ENCODE results near the gene PKNOX1.
"Not testable (repeated sequence)": the region's sequence is repeated elsewhere in the genome, so short reads cannot be mapped to it uniquely, and the experiment has no call there.

PKNOX1 gene

DNA sequence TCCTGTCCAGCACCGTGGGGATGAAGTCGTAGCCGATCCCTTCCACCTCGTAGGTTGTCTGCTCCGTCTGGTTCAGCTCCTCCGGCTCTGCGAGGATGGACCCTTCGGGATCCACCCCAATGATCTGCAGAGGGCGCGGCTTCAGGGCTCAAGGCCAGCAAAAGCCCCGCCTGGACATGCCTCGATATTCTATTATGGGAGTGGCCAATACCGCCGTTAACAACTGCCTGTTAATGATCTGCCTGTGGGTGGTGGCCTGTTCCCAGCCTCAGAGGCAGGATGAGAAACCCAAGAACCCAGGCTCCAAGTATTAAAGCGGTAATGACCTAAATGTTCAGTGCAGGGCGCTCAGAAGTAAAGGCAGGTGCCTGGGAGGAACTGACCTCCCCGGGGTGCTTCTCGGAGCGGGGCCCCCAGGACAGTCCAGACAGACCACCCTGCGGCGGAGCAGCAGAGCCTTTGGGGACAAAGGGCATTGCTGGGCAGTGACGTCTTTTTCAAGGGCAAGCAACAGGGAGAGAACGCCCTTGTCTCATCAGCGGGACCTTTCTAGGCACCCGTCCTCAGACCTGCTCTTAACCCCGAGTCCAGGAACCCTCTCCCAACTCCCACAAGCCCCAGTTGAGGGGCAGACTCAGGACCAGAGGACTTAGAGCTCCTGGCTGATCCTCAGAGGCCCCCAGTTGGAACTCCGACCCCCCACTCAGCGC is 88.7 kb downstream of the PKNOX1 start:
- not testable (repeated sequence) for DNase-seq

DNA sequence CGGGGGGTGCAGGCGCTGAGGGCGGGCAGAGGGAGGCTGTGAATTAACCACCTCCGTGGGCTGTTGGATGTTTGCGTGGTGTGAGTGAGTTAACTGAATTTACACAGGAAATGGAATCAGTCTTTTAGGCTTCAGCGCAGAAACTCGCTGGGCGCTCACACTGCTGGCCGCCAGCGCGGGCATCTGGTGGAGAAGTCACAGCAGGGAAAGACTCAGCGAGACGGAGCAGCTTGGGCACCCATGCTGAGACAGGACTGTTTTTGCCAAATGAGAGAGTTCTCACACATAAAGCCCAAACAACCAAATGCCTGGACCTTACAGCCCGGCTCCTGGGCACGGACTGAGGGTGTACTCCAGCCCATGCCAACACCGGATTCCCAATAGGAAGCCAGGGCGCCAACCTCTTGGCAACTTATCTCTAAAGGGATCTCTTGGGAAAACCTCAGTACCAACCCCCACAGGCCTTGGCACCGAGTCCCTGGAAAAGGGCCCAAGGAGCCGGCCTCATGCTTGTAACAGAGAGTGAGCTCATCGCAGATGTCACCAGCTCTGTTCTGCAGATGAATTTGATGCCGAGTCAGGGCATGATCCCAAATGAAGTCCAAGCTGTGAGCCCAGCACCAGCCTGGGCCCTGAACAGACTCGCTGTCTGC is 90.0 kb downstream of the PKNOX1 start:
- DNase-seq, result not testable (repeated sequence)

- DNase-seq, result not testable (repeated sequence)
Measured at GRCh38 chr21:43065991-43066390, 91.6 kb downstream of the PKNOX1 start.

DNA sequence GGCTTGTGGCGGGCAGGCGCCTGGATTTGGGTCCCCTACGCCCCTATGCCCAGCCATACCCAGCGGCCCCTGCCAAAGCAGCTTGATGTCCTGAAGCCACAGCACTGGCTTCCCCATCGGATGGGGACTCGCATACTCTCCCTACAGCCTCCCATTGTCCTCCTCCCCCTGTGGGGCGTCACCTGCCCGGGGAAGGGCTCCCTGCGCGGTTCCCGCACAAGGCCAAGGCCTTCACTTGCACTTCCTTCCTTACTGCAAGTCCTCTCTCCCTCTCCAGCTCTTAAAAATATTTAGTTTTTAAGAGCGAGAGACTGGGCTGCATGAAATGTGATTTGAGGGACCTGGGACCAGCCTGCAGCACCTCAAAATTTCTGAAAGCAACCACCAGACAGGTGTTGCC is 92.3 kb downstream of the PKNOX1 start:
- not testable (repeated sequence) for DNase-seq

- DNase-seq, result not testable (repeated sequence)
Measured at GRCh38 chr21:43068065-43068464, 93.7 kb downstream of the PKNOX1 start.

DNA sequence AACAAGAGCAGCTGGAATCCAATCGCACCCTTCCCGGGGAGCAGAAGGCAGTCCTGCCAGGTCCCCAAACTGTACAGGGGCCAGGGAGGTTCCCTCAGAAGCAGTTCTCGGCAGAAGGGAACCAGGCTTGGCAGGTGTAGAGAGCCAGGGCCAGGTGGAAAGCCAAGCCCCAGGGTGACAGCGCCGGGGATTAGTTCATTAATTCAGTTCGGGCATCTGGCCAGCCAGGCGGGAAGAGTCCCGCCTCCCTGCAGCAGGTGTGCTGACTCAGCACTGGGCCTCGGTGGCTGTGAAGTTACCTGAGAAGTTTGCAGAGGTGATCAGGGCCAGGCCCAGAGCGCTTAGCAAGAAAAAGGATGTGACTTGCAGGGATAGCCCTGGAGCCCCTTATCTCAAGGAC is 95.3 kb downstream of the PKNOX1 start:
- DNase-seq, result not testable (repeated sequence)

- not testable (repeated sequence) for DNase-seq
Measured at GRCh38 chr21:43072742-43073141, 98.4 kb downstream of the PKNOX1 start.

GRCh38 chr21:43074401-43075169 is 100.2 kb downstream of the PKNOX1 start:
- not testable (repeated sequence) for DNase-seq

- not testable (repeated sequence) for DNase-seq
Measured at GRCh38 chr21:43075170-43076022, 101.0 kb downstream of the PKNOX1 start, which contains the start of gene CBS. CBS (minus strand) TSS chr21:43075835; CDS start chr21:43072193, 3,642 bp downstream.

GRCh38 chr21:43076023-43076637 is 101.8 kb downstream of the PKNOX1 start:
- DNase-seq, result not testable (repeated sequence)

DNA sequence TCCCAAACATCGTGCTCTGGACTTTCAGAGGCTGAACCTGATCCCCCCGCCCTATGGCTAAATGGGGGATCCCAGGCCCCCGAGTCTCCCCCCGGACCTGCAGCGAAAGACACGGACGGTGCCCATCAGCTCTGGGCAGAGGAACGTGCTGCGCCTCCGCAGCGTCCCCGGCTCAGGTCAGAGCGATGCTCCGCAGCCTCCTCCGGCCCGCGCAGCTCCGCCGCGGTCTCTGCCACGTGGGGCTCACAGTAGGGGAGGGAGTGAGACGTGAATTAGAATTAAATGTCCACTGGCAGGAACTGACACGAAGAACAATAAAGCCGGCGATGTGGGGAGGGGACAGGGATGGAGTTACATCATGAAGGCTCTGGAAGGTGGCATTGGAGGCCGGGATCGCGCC is 102.3 kb downstream of the PKNOX1 start:
- DNase-seq, result not testable (repeated sequence)

GRCh38 chr21:43082587-43083300 is 108.4 kb downstream of the PKNOX1 start:
- DNase-seq, result not testable (repeated sequence)

Measured in activated CD4-positive, CD25-positive, alpha-beta regulatory T cell (primary cell).